HCT116 (cell line): ENCODE data around the gene CELF1.

Experiments
- CTCF ChIP-seq, 3 experiments: fragments of 200-600 bp in 1 of 3; sonication (generic) in 1 of 3; IDR thresholded peaks in 2 of 3; conservative IDR thresholded peaks in 1 of 3; 2 replicates each; pipeline ENCODE4 v1.5.1; 2012 to 2017; ENCODE audit warnings: low read depth in 2 of 3, low read length in 2 of 3, antibody characterized with exemption in 1 of 3, borderline replicate concordance in 1 of 3, control low read depth in 1 of 3, mild to moderate bottlenecking in 1 of 3, mixed read lengths in 1 of 3, mixed run types in 1 of 3, moderate library complexity in 1 of 3; ENCODE audit not compliant: insufficient read depth in 1 of 3
- ELF1 ChIP-seq: IDR thresholded peaks from 2 replicates; pipeline ENCODE4 v1.6.1; 2012; ENCODE audit warnings: low read depth, borderline replicate concordance
- EZH2 ChIP-seq: fragments of 200-600 bp; sonication (generic); IDR thresholded peaks from 2 replicates; pipeline ENCODE4 v1.6.1; 2017; ENCODE audit warnings: antibody characterized with exemption, mixed run types
- JUND ChIP-seq: IDR thresholded peaks from 2 replicates; pipeline ENCODE4 v1.6.1; 2012
- MAX ChIP-seq: IDR thresholded peaks from 2 replicates; pipeline ENCODE4 v1.6.1; 2012
- POLR2A ChIP-seq: IDR thresholded peaks from 2 replicates; pipeline ENCODE4 v1.7.0; 2011; ENCODE audit warnings: borderline replicate concordance; ENCODE audit not compliant: insufficient read depth, insufficient read length; ENCODE audit errors: extremely low read depth
- POLR2AphosphoS5 ChIP-seq: IDR thresholded peaks from 2 replicates; pipeline ENCODE4 v1.6.1; 2011; ENCODE audit warnings: mild to moderate bottlenecking, low read depth, low read length, moderate library complexity
- RAD21 ChIP-seq: IDR thresholded peaks from 2 replicates; pipeline ENCODE4 v1.6.1; 2012; ENCODE audit warnings: low read depth, mild to moderate bottlenecking
- REST ChIP-seq: IDR thresholded peaks from 2 replicates; pipeline ENCODE4 v1.6.1; 2012; ENCODE audit warnings: low read depth
- SP1 ChIP-seq: IDR thresholded peaks from 2 replicates; pipeline ENCODE4 v1.6.1; 2012; ENCODE audit warnings: low read depth
- TCF7L2 ChIP-seq: IDR thresholded peaks from 2 replicates; pipeline ENCODE4 v1.7.0; 2011; ENCODE audit warnings: borderline replicate concordance, inconsistent platforms; ENCODE audit not compliant: insufficient read depth, insufficient read length; ENCODE audit errors: extremely low read depth
- YY1 ChIP-seq: IDR thresholded peaks from 2 replicates; pipeline ENCODE4 v1.6.1; 2011; ENCODE audit warnings: low read length, low read depth, moderate library complexity, mild to moderate bottlenecking; ENCODE audit not compliant: insufficient replicate concordance; ENCODE audit errors: extremely low read depth
- ZFX ChIP-seq: fragments of 450-650 bp; IDR thresholded peaks from 2 replicates; pipeline ENCODE4 v1.6.1; 2017
- ZNF274 ChIP-seq: fragments of 200-500 bp; sonication (Bioruptor generic); IDR thresholded peaks from 2 replicates; pipeline ENCODE4 v1.6.1; 2014; ENCODE audit warnings: mild to moderate bottlenecking, low read depth, low read length, inconsistent platforms

- TF ChIP-seq CTCF (IDR thresholded peaks at IDR 0.05 in 2 of 3, conservative IDR thresholded peaks at IDR 0.05 in 1 of 3; ENCODE audit: borderline replicate concordance in 1 of 3, insufficient read depth in 1 of 3, low read depth in 2 of 3, low read length in 2 of 3) (no peak), ELF1 (no peak), RAD21 (no peak), SP1 (no peak), ZNF274 (no peak), POLR2AphosphoS5 (no peak), POLR2A (no peak), EZH2 (no peak), REST (no peak), YY1 (no peak), ZFX (no peak), JUND (no peak), MAX (no peak), TCF7L2 (no peak)
These were observed 91.1 kb downstream of the CELF1 start for GRCh38 chr11:47461876-47462275.
